GM23248 (cell line): ENCODE results near the gene NTRK2. TPM values are rescaled to one million over a fixed set of nuclear protein-coding genes. Genes with fewer than 3 reads are reported as not detected.

ENCODE experiments used
- DNase-seq: peaks from one replicate; pipeline ENCODE4 v3.0.0-alpha.2; 2015
- H2AFZ ChIP-seq: fragments of 200-600 bp; sonication (generic); 2 replicates; pipeline ENCODE4 v1.6.1; 2016; ENCODE audit warnings: antibody characterized with exemption
- H3F3A ChIP-seq: fragments of 200-600 bp; sonication (generic); 2 replicates; pipeline ENCODE4 v1.6.1; 2016; ENCODE audit warnings: mild to moderate bottlenecking, antibody characterized with exemption, mixed run types; ENCODE audit not compliant: insufficient read depth
- H3K27ac ChIP-seq: fragments of 200-600 bp; sonication (generic); 2 replicates; pipeline ENCODE4 v1.5.1; 2016; ENCODE audit warnings: mild to moderate bottlenecking
- H3K27me3 ChIP-seq: fragments of 200-600 bp; sonication (generic); replicated peaks from 2 replicates; pipeline ENCODE4 v1.6.1; 2016; ENCODE audit warnings: mild to moderate bottlenecking; ENCODE audit not compliant: insufficient read depth
- H3K36me3 ChIP-seq: fragments of 200-600 bp; sonication (generic); 2 replicates; pipeline ENCODE4 v1.6.1; 2016; ENCODE audit warnings: low read depth, mild to moderate bottlenecking
- H3K4me1 ChIP-seq: fragments of 200-600 bp; sonication (generic); 2 replicates; pipeline ENCODE4 v1.6.1; 2016; ENCODE audit warnings: mild to moderate bottlenecking; ENCODE audit not compliant: insufficient read depth
- H3K4me2 ChIP-seq: fragments of 200-600 bp; sonication (generic); one replicate; pipeline ENCODE4 v1.6.1; 2016; ENCODE audit warnings: mild to moderate bottlenecking; ENCODE audit not compliant: unreplicated experiment
- H3K4me3 ChIP-seq: fragments of 200-600 bp; sonication (generic); 2 replicates; pipeline ENCODE4 v1.5.1; 2016; ENCODE audit warnings: mild to moderate bottlenecking
- H3K79me2 ChIP-seq: fragments of 200-600 bp; sonication (generic); 2 replicates; pipeline ENCODE4 v1.6.1; 2016; ENCODE audit warnings: mild to moderate bottlenecking; ENCODE audit not compliant: insufficient read depth
- H3K9ac ChIP-seq: fragments of 200-600 bp; sonication (generic); 2 replicates; pipeline ENCODE4 v1.6.1; 2016; ENCODE audit warnings: mild to moderate bottlenecking
- H3K9me2 ChIP-seq: fragments of 200-600 bp; sonication (generic); 2 replicates; pipeline ENCODE4 v1.6.1; 2016; ENCODE audit warnings: mixed run types, mild to moderate bottlenecking, moderate library complexity; ENCODE audit not compliant: insufficient read depth
- H3K9me3 ChIP-seq: fragments of 200-600 bp; sonication (generic); one replicate; pipeline ENCODE4 v1.6.1; 2017; ENCODE audit warnings: low read depth
- H4K20me1 ChIP-seq: fragments of 200-600 bp; sonication (generic); 2 replicates; pipeline ENCODE4 v1.6.0; 2016; ENCODE audit not compliant: insufficient read depth
- EZH2 ChIP-seq: fragments of 200-600 bp; sonication (generic); IDR thresholded peaks from 2 replicates; pipeline ENCODE4 v1.6.1; 2018; ENCODE audit warnings: antibody characterized with exemption, mild to moderate bottlenecking; ENCODE audit not compliant: insufficient read depth, poor library complexity, severe bottlenecking
- EZH2phosphoT487 ChIP-seq: fragments of 200-600 bp; sonication (generic); IDR thresholded peaks from 2 replicates; pipeline ENCODE4 v1.6.1; 2018; ENCODE audit warnings: antibody characterized with exemption, moderate library complexity, mild to moderate bottlenecking, low read depth; ENCODE audit not compliant: insufficient read depth
- WGBS, 2 experiments: methylation state at CpG; one replicate each; pipeline ENCODE4 v1.1.6; 2015 to 2017; ENCODE audit warnings: low lambda C conversion rate in 2 of 2, low coverage in 1 of 2; ENCODE audit errors: missing lambda C conversion rate in 2 of 2; 5-methylcytosine and 5-hydroxymethylcytosine counted together
- in situ Hi-C: fragments of 300-500 bp; cut with MboI; formaldehyde crosslinking; loops from 2 replicates; pipeline ENCODE4 v1.15.0; 2020
- polyA plus RNA-seq: library from polyadenylated mRNA; unstranded; fragments of >200 nt; fragmentation: Nextera tagmentation; extraction: Ambion mirVana; gene quantifications from 2 replicates; pipeline ENCODE4 v1.2.1, GENCODE V29; 2016
- total RNA-seq: library from RNA; depleted of rRNA; stranded (reverse); fragments of >200 nt; shearing (Covaris generic); gene quantifications from 2 replicates; pipeline ENCODE4 v1.2.3, GENCODE V29; 2014

The NTRK2 gene
- total and polyA plus RNA-seq, 2 experiments from 2014 or later, result not detected

- no peak for DNase-seq
- H3K9me2 ChIP-seq, result no peaks in the 10 kb centered on the region
- H3K4me1 ChIP-seq, result peaks cover 6% of the 10 kb centered on the region; the same call in 1 of the 2 replicates
- H4K20me1 ChIP-seq, result no peaks in the 10 kb centered on the region
- no peak overlapping the region for H3K9ac ChIP-seq
- no peaks in the 10 kb centered on the region for H3K36me3 ChIP-seq
- H3K4me3 ChIP-seq, result no peak overlapping the region
- in situ Hi-C loops, result no loop called here
- H3K27ac ChIP-seq, result no peak overlapping the region
- 32 to 34% methylated on average over 3 of the region's 3 CpGs for WGBS, 2 experiments
- H3F3A ChIP-seq, result no peaks in the 10 kb centered on the region
- no peaks in the 10 kb centered on the region for H3K9me3 ChIP-seq
- TF ChIP-seq EZH2 (no peak), EZH2phosphoT487 (no peak)
- no peaks in the 10 kb centered on the region for H3K79me2 ChIP-seq
- H3K27me3 ChIP-seq, result no peaks in the 10 kb centered on the region
- no peak overlapping the region for H3K4me2 ChIP-seq
- H2AFZ ChIP-seq, result no peak overlapping the region
Measured at GRCh38 chr9:84867186-84867585, 197.7 kb downstream of the NTRK2 start.

GRCh38 chr9:84869091-84869490 is 199.6 kb downstream of the NTRK2 start:
- Histone ChIP-seq H3K9me3 (no peaks in the 10 kb centered on the region), H3K9ac (no peak overlapping the region), H3K27me3 (no peaks in the 10 kb centered on the region), H4K20me1 (no peaks in the 10 kb centered on the region), H3K27ac (no peak overlapping the region), H3K79me2 (no peaks in the 10 kb centered on the region), H3F3A (no peaks in the 10 kb centered on the region), H3K4me1 (no peaks in the 10 kb centered on the region), H3K36me3 (no peaks in the 10 kb centered on the region), H2AFZ (no peak overlapping the region), H3K4me2 (no peak overlapping the region), H3K4me3 (no peak overlapping the region), H3K9me2 (no peaks in the 10 kb centered on the region)
- TF ChIP-seq EZH2 (no peak), EZH2phosphoT487 (no peak)
- in situ Hi-C loops, result no loop called here
- WGBS, 2 experiments, result 79 to 84% methylated on average over 2 of the region's 2 CpGs
- DNase-seq, result no peak

- H3K4me1 ChIP-seq, result no peaks in the 10 kb centered on the region
- H3K4me2 ChIP-seq, result no peak overlapping the region
- H3F3A ChIP-seq, result no peaks in the 10 kb centered on the region
- no peaks in the 10 kb centered on the region for H4K20me1 ChIP-seq
- H3K36me3 ChIP-seq, result no peaks in the 10 kb centered on the region
- 70 to 75% methylated on average over 4 of the region's 4 CpGs for WGBS, 2 experiments
- H3K9me3 ChIP-seq, result no peaks in the 10 kb centered on the region
- DNase-seq, result no peak
- no peaks in the 10 kb centered on the region for H3K79me2 ChIP-seq
- H2AFZ ChIP-seq, result no peak overlapping the region
- H3K9me2 ChIP-seq, result no peaks in the 10 kb centered on the region
- H3K4me3 ChIP-seq, result no peak overlapping the region
- no peak overlapping the region for H3K27ac ChIP-seq
- in situ Hi-C loops, result no loop called here
- no peaks in the 10 kb centered on the region for H3K27me3 ChIP-seq
- no peak for TF ChIP-seq EZH2phosphoT487
- no peak overlapping the region for H3K9ac ChIP-seq
Measured at GRCh38 chr9:84871983-84872382, 202.5 kb downstream of the NTRK2 start.

GRCh38 chr9:84874022-84874421 is 204.5 kb downstream of the NTRK2 start:
- Histone ChIP-seq H3K9me2 (no peaks in the 10 kb centered on the region), H3F3A (no peaks in the 10 kb centered on the region), H3K27ac (no peak overlapping the region), H2AFZ (peak overlapping the region; percentile 94), H3K36me3 (no peaks in the 10 kb centered on the region), H3K9me3 (no peaks in the 10 kb centered on the region), H3K27me3 (no peaks in the 10 kb centered on the region), H4K20me1 (no peaks in the 10 kb centered on the region), H3K9ac (no peak overlapping the region), H3K79me2 (no peaks in the 10 kb centered on the region), H3K4me1 (no peaks in the 10 kb centered on the region), H3K4me3 (no peak overlapping the region), H3K4me2 (no peak overlapping the region)
- DNase-seq, result no peak
- in situ Hi-C loops, result no loop called here
- TF ChIP-seq EZH2 (no peak), EZH2phosphoT487 (no peak)
- 98 to 100% methylated on average over 4 of the region's 4 CpGs for WGBS, 2 experiments

GRCh38 chr9:84874596-84874995 is 205.1 kb downstream of the NTRK2 start:
- Histone ChIP-seq H3K9ac (peak overlapping the region; percentile 28; the same call in 1 of the 2 replicates), H3K9me2 (no peaks in the 10 kb centered on the region), H3F3A (no peaks in the 10 kb centered on the region), H3K36me3 (no peaks in the 10 kb centered on the region), H4K20me1 (no peaks in the 10 kb centered on the region), H3K4me2 (peak overlapping the region; percentile 41), H3K79me2 (no peaks in the 10 kb centered on the region), H3K27me3 (no peaks in the 10 kb centered on the region), H2AFZ (peak overlapping the region; percentile 94), H3K4me1 (no peaks in the 10 kb centered on the region), H3K4me3 (peak overlapping the region; percentile 47), H3K27ac (no peak overlapping the region), H3K9me3 (no peaks in the 10 kb centered on the region)
- peak; percentile 28 for DNase-seq
- TF ChIP-seq EZH2 (no peak), EZH2phosphoT487 (no peak)
- 4 to 5% methylated on average over 2 of the region's 2 CpGs for WGBS, 2 experiments
- in situ Hi-C loops, result no loop called here
